Ishikawa (cell line): ENCODE results near the gene CCDC170.

ENCODE experiments used
- CREB1 ChIP-seq: IDR thresholded peaks from 2 replicates; pipeline ENCODE4 v1.6.1; 2012; ENCODE audit warnings: low read depth
- MAX ChIP-seq: IDR thresholded peaks from 2 replicates; pipeline ENCODE4 v1.6.1; 2012
- REST ChIP-seq: IDR thresholded peaks from 2 replicates; pipeline ENCODE4 v1.6.1; 2012; ENCODE audit warnings: low read depth, mild to moderate bottlenecking
- YY1 ChIP-seq: IDR thresholded peaks from 2 replicates; pipeline ENCODE4 v1.6.1; 2012; ENCODE audit warnings: low read depth

GRCh38 chr6:151620179-151620578, 126.4 kb downstream of the CCDC170 start:
- no peak for TF ChIP-seq CREB1
- no peak for TF ChIP-seq MAX
- TF ChIP-seq YY1: no peak
- no peak for TF ChIP-seq REST
